Hypothalamus (tissue), 51 donors: ENCODE measurements around the gene DGKB.
A peak's percentile ranks its signal among the peaks of the same experiment; 100 is the strongest.

Experiments
- DNase-seq, 51 donors: peaks; one replicate each; lab custom pipeline; 2025; lab: John Stamatoyannopoulos, UW

DGKB gene

GRCh38 chr7:14761510-14762296, 140.8 kb downstream of the DGKB start:
- DNase-seq, result peak in 37 of 51 donors; percentile 1 to 72 (median 20)

- no peak for DNase-seq
These were observed 141.6 kb downstream of the DGKB start for GRCh38 chr7:14760730-14761478.

- no peak for DNase-seq
These were observed 142.8 kb downstream of the DGKB start for GRCh38 chr7:14759785-14760184.

GRCh38 chr7:14754631-14755030, 147.9 kb downstream of the DGKB start:
- DNase-seq, result no peak

- DNase-seq, result no peak
These were observed 150.2 kb downstream of the DGKB start for GRCh38 chr7:14752301-14752700.

GRCh38 chr7:14751461-14751860, 151.1 kb downstream of the DGKB start:
- no peak for DNase-seq

- no peak for DNase-seq
These were observed 154.1 kb downstream of the DGKB start for GRCh38 chr7:14748461-14748860.

- DNase-seq, result no peak
These were observed 154.8 kb downstream of the DGKB start for GRCh38 chr7:14747701-14748100.

- DNase-seq, result no peak
These were observed 157.5 kb downstream of the DGKB start for GRCh38 chr7:14745076-14745475.

GRCh38 chr7:14740606-14741005, 161.9 kb downstream of the DGKB start:
- DNase-seq, result no peak

GRCh38 chr7:14739841-14740185, 162.7 kb downstream of the DGKB start:
- no peak for DNase-seq

- DNase-seq, result no peak
These were observed 163.2 kb downstream of the DGKB start for GRCh38 chr7:14739168-14739840.

GRCh38 chr7:14738086-14738485, 164.5 kb downstream of the DGKB start:
- no peak for DNase-seq

- DNase-seq, result no peak
These were observed 167.7 kb downstream of the DGKB start for GRCh38 chr7:14734839-14735321.

GRCh38 chr7:14720785-14721184, 181.8 kb downstream of the DGKB start:
- DNase-seq, result no peak

- peak in 1 of 51 donors; percentile 50 for DNase-seq
These were observed 184.7 kb downstream of the DGKB start for GRCh38 chr7:14717816-14718215.

GRCh38 chr7:14717169-14717568, 185.4 kb downstream of the DGKB start:
- no peak for DNase-seq

GRCh38 chr7:14714161-14714728, 188.3 kb downstream of the DGKB start:
- DNase-seq, result no peak

- DNase-seq, result no peak
These were observed 204.3 kb downstream of the DGKB start for GRCh38 chr7:14698239-14698638.

- no peak for DNase-seq
These were observed 204.9 kb downstream of the DGKB start for GRCh38 chr7:14697684-14698083.

GRCh38 chr7:14691597-14692203, 210.9 kb downstream of the DGKB start:
- DNase-seq, result peak in 28 of 51 donors; percentile 0 to 68 (median 26)
